ENCODE data around the gene AACS. TPM values are rescaled to one million over a fixed set of nuclear protein-coding genes. Genes with fewer than 3 reads are reported as not detected.
"Not testable (repeated sequence)": the region's sequence is repeated elsewhere in the genome, so short reads cannot be mapped to it uniquely, and the experiment has no call there.

AACS gene
- polyA plus RNA-seq, 10 donors = 17.5 to 37.5 (median 28.5) TPM

DNA sequence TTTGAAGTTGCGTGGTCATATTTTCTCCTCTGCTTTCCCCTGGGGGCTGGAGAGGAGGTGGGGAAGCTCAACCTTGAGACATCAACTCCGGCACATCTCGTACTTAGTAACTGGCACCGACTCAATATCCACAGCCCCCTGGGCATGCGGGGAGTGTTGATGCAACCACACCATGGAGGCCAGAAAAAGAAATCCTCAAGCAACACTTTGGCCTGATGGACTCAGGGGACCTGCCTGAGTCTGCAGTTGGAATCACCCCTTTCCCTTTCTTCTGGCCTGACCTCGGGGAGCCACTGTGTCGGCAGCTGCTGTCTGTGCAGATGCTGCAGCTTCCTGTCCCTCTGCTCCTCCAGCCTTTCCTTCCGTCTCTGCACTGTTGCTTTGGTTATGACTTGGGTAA lies 11.4 kb upstream of the AACS start:
- peak in 1 of 3 donors; percentile 17 for DNase-seq

DNA sequence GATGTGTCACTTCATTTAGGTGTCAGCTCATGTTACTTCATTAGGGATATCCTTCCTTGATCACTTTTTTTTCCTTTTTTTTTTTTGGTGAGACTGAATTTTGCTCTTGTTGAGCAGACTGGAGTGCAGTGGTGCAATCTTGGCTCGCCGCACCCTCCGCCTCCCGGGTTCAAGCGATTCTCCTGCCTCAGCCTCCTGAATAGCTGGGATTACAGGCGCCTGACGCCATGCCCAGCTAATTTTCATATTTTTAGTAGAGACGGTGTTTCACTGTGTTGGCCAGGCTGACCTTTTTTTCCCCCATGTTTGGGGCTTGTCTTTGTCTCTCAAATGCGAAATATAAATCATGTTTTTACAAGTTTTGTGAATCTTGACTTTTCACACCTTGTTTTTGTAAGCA lies 9.6 kb upstream of the AACS start:
- DNase-seq = no peak

DNA sequence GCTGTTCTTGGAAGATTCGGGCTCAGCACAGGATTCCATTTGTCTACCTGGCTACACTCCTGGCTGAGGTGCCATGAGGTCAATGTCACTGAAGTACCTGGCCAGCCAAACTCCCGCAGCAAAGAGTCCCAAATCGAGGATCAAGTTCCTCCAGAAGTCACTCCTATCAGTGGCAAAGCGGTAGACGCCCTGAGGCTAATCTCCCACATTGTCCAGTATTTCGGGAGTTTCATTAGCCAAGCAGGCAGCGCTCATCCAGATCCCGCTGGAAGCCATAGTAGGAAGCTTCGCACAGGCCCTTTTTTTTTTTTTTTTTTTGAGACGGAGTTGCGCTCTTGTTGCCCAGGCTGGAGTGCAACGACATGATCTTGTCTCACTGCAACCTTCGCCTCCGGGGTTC lies 8.9 kb upstream of the AACS start:
- no peak for DNase-seq

DNA sequence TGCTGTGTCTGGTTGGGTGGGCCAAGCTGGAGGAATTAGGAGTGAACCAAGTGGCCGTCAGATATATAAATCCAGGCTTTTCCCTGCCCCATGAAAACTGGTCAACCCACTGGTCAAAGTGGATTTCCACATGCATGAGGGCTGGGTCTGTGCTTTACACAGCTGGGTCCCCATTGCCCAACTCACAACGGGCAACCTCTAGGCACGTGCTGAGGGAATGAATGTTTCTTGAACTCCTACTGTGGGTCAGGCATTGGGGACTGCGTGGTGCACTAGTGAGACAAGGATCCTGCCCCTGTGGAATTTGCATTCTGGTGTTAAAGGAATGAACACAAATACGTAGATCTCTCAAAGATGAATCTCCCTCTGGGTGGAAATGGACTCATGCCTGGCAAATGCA lies 7.5 kb upstream of the AACS start:
- DNase-seq = no peak

DNA sequence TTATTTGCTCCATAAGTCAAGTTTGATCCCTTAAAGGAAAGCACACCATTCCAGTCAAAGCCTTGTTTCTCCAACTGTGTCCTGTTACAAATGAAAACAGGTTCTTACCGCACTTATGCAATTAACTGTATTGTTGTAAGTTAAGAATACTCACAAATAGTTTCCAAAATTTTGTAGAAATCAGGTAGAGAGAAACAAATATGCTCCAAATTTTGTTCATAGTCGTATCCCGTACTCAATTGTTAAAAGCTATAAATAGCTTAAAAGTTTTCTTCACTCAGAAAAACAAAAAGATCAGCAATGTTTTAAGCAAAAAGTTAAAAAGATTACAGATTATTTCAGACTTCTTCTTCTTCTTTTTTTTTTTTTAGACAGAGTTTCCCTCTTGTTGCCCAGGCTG lies 4.0 kb upstream of the AACS start:
- no peak for DNase-seq

DNA sequence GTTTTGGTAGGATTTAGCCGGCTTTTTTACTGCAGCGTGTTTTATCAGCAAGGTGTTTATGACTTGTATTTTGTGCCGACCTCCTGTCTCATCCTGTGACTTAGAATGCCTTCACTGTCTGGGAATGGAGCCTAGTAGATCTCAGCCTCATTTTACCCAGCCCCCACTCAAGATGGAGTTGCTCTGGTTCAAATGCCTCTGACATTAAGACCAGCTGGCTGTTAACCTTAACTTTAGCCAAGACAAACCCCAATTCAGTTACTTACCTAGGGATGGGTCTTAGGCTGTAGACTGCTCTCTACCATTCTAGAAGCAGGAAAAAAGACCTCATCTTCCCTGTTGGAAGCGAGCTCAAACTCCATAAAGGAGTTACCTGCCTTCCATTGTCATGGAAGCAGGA lies 1.7 kb upstream of the AACS start:
- not testable (repeated sequence) for DNase-seq

DNA sequence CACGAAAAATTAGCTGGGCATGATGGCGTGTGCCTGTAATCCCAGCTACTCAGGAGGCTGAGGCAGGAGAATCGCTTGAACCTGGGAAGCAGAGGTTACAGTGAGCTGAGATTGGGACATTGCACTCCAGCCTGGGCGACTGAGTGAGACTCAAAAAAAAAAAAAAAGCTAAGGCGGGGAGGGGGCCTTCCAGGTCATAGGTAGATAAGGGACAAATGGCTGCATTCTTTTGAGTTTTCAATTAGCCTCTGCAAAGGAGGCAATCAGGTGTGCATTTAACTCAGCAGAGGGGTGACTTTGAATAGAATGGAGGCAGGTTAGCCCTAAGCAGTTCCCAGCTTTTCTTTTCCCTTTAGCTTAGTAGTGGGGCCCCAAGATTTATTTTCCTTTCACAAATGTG lies 743 bp upstream of the AACS start:
- no peak for DNase-seq

DNA sequence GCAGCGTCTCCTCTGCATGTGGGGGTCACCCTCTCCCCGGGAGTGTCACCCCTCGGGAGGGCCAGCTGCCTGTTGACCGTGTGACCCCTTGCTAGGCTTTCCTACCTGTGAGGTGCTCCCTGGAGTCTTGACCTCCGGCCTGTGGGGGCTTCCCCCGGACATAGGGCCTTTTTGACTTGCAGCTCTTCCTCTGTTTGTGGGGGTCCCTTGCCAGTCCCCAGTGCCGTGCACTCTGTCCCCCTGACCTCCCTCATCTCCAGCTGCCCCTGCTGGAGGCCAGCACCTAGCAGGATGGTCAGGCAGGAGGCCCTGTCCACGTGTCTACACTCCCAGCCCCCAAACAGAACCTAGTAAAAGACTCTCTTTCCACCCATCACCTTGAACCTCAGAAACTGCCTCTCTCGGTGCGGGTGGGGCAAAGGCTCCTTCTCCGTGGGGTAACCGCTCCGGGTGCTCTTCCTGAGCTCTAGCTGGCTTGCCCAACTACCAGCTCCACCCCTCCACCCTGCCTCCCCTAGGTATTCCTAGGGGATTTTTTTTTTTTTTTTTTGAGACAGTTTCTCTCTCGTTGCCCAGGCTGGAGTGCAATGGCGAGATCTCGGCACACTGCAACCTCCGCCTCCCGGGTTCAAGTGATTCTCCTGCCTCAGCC lies 810 bp downstream of the AACS start:
- no peak for DNase-seq

DNA sequence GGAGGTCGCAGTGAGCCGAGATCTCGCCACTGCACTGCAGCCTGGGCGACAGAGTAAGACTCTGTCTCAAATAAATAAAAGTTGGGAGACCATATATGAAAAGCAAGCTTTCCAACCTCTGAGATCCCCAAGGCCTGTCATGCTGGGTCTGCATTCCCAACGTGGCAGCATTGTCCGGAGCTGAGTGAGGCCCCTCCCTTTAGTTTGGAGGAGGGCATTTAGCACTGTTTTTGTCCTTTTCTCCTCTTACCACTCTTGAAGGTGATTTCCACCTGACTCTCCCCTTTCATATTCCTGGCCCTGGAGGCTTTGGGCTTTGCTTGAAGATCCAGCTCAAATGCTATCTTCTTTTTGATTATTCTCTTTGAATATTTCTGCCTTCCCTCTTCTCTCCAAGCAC lies 3.2 kb downstream of the AACS start:
- no peak for DNase-seq

DNA sequence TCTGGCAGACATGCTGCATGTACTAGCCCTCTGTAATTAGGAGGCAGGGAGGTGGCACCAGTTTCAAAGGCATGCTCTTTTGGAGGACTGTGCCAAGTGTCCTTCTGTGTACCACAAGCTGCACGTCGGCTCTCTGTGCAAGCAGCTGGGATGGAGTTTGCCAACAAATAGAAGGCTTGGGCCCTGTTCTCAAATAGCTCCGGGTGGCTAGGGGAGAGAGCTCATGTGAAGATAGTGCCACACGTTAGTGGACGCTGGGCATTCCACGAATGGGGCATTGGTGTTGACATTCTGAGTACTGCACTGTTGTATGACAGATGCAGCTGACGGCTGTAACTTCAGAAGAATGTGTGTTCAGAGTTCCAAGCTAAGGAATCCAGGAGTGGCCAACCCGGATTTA lies 4.4 kb downstream of the AACS start:
- DNase-seq = peak; percentile 53 to 77 (median 62)

DNA sequence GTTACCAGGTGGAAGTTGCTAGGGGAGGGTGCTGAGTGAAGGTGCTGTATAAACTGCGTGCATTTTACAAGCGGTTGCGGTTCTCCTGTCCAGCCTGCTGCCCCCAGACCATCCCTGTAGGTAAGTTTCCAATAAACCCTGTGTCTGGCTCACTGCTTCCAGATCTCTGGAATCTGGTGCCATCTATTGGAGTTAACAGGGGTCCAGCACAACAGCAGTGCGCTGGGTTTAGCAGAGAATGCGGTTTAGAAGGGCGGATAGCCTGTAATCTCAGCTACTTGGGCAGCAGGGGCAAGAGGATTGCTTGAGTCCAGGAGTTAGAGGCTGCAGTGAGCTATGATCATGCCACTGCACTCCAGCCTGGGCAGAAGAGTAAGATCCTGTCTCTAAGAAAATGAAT lies 4.9 kb downstream of the AACS start:
- DNase-seq = peak in 1 of 3 donors; percentile 23

DNA sequence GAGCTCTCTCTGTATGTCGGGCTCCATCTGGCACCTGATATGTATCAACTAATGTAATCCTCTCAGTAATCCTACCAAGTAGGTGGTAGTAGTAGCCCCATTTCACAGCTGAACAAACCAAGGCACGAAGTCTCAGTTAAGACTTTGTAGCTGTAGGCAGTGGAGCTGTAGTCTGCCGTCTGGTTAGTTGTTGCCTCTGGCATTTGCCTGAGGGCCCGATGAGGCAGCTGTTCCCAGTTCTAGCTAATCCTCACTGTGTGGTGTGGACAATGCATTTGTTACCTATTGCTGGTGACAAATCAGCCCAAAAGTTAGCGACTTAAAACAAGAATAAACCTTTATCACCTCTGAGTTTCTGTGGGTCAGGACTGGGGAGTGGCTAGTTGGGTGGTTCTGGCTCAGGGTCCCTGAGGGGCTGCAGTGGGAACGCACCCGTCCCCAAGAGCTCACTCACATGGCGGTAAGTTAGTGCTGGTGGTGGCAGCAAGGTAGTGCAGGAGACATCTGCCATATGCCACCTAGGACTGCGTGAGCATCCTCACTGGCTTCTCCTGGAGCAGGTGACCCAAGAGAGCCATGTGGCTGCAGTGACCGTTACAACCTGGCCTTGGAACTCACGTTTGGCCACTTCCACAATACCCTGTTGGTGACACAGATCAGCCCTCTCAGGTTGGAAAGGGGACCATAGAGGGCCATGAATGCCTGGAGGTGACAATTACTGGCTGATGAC lies 5.6 kb downstream of the AACS start:
- DNase-seq = no peak

DNA sequence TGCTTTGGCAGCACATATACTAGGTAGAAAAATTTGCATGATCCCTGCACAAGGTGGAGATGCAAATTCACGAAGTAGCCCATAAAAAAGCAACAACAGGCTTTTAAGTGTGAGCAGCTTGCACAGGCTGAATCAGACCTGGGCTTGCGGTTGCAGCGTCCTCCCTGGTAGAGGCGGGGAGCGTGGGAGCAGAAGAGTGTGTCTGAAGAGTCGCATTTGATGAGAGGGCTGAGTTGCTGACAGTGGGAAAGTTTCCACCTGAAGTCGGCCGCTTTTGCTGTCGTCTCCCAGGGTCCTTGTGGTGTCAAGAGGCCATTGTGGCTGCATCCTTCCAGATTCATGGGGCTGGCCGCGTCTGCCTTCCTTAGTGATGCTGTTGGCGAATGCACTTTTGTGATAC lies 6.2 kb downstream of the AACS start:
- DNase-seq = no peak

DNA sequence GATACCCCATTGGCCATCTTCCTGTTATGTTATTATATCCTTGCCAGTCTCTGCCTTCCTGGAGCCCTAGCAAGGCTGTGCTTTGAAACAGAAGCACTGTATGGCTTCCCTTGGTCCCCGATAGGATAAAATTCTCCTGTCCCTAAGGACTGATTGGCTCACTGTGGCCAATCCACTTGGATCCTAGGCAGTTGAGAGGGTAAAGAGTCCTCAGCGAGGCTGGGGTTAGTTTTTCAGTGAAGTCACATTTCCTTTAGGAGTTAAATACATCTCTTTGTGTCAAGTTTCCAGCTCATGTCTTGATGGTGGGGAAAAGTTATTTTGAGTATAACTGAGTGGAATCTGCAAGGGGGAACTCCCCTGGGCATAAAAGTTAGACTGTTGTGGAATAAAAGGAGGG lies 7.3 kb downstream of the AACS start:
- DNase-seq = no peak

DNA sequence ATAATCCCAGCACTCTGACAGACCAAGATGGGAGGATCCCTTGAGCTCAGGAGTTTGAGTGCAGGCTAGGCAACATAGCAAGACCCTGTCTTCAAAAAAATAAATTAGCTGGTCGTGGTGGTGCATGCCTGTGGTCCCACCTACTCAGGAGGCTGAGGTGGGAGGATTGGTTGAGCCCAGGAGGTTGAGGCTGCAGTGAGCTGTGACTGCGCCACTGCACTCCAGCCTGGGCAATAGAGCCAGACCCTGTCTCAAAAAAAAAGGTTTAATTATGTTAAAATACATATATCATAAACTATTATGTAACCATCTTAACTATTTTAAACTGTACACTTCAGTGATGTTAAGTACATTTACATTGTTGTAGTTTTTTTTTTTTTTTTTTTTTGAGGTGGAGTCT lies 9.1 kb downstream of the AACS start:
- not testable (repeated sequence) for DNase-seq

DNA sequence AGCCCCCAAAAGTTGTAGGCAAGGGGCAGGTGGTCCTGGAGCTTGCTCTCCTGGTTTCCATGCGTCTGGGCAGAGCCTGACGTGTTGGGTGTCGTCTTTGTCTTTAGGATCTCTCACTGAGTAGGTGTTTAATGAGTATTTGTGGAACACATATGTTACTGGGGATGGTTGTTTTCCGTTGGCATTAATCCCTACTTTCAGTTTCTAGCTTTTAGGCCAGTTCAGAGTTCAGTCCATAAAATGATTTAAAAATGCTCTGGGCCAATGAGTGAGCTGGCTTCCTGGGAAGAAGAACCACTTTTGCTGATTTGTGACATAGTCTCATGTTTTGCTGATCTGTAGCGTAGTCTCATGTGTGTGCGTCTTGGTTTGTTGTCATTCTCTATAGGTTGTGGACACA lies 10.9 kb downstream of the AACS start:
- no peak for DNase-seq

DNA sequence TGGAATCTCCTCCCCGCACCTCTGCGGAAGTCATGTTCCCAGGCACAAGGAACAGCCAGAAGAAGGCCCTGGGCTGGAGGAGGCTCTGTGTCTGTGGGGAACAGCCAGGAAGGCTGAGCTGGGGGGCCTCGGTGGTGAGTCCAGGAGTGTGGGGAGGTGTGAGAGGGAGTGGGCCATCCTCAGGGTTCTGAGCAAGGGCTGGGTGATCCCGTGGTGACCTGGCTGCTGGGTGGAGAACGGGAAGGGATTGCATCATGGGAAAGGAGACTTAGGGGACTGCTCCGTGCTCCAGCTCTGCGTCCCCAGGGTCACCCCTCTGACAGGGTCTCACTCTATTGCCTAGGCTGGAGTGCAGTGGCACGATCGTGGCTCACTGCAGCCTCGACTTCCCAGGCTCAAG lies 13.8 kb downstream of the AACS start:
- no peak for DNase-seq

DNA sequence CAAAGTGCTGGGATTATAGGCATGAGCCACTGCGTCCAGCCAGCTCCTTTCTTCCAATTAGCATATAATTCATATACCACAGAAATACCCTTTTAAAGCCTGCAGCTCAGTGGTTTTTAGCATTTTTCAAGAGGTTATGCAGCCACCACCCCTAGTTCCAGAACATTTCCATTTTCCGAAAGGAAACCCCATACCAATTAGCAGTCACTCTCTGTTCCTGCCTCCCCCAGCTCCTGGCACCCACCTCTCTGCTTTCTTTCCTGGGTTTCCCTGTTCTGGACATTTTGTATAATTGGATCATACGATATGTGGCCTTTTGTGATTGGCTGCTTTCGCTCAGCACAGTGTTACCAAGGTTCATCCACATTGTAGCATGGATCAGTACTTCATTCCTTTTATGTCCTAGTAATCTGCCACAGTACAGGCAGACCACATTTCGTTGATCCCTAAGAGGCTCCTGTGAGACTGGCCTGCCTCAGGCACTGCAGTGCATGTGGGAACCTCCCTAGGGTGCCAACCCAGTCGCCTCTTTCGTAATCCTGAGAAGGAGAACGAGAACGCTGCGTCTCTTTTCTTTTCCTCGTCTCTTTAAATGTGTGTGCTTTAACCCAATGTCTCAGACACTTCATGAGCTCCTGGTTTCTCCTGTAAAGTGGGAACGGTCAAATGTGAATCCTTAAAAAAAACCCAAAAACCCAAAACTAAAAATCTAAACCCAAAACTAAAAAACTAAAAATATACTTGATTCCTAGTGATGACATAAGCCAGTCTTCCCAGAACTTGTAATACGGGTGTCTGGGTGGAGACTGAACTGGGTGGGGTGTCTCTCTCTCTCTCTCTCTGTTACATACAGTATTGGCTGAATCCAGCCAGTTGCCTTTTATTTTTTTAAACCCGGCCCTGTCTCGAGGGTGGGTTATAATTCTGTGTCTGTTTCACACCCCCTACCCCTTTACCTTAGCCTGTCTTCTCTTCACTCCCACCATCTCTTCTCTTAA lies 14.7 kb downstream of the AACS start:
- DNase-seq = peak in 1 of 3 donors; percentile 35

DNA sequence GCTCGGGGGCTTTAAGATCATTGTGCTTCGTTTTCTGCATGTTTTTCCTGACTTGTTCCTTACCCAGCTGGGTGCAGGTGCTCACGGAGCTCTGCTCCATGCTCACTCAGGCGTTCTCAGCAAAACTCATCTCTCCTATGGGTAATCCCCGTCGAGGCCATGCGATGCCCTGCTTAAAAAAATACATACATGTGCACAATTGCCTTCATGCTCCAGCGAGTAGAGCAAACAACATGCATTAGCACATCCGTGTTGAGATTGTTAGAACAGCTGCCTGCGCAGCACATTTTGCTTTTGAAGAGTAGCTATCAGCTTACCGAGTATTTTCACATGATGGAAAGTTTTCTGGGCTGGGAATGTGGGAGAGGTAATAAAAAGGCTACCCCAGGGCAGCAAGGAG lies 16.2 kb downstream of the AACS start:
- peak in 1 of 3 donors; percentile 10 for DNase-seq

DNA sequence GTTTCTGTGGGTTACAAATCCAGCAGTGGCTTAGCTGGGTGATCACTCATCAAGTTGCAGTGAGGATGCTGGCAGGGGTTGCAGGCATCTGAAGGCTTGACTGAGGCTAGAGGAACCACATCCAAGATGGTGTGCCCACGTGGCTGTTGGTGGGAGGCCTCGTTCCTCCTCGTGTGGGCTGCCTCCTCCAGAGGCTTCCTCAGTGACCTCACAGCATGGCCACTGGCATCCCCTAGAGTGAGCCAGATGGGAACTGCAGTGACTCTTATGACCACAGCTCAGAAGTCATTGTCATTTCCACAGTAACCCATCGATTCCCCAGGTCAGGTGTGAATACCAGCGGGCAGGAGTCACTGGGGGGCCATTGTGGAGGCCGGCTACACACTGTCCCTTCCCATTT lies 17.8 kb downstream of the AACS start:
- DNase-seq = no peak

DNA sequence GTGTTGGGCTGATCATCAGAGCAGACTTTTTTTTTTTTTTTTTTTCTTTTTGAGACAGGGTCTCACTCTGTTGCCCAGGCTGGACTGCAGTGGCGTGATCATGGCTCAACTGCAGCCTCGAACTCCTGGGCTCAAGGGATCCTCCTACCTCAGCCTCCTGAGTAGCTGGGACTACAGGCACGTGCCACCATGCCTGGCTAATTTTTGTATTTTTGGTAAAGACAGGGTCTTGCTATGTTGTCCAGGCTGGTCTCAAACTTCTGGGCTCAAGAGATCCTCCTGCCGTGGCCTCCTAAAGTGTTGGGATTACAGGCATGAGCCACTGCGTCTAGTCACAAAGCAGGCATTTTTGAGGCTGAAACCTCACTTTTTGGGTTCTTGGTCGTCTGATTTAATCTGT lies 23.0 kb downstream of the AACS start:
- not testable (repeated sequence) for DNase-seq

DNA sequence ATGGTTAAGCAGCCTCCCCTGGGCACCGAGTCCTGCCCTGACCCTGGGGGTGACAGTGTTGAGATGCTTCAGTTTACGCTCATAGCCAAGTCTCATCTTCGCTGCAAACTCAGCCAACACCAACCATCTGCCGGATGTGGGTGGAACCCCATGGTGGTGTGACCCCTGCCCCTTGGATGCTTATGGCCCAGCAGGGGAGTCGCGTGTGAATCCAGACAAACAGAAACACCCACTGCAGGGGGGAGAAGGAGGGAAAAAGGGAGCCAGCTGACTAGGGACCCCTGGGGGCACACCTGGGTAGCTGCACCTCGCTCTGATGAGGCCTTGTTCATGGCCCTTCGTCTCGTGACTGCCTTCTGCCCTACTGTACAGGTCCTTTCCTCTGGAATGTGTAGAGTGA lies 23.8 kb downstream of the AACS start:
- DNase-seq = no peak

DNA sequence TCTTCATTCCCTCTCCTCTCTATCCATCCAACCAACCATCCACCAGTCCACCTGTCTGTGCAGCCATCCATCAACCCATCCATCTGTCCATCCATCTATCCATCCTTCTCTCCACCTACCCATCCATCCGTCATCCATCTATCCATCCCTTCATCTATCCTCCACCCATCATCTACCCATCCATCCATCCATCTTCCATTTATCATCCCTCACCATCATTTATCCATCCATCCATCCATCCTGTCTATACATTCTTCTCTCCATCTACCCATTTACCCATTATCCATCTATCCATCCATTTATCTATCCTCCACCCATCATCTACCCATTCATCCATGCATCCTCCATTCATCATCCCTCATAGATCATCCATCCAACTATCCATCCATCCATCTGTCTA lies 24.4 kb downstream of the AACS start:
- no peak for DNase-seq
